ENCODE measurements around the gene SELP. TPM values are rescaled to one million over a fixed set of nuclear protein-coding genes. Genes with fewer than 3 reads are reported as not detected.

SELP gene
- total RNA-seq, 1 experiment from 2014 or later = not detected

DNA sequence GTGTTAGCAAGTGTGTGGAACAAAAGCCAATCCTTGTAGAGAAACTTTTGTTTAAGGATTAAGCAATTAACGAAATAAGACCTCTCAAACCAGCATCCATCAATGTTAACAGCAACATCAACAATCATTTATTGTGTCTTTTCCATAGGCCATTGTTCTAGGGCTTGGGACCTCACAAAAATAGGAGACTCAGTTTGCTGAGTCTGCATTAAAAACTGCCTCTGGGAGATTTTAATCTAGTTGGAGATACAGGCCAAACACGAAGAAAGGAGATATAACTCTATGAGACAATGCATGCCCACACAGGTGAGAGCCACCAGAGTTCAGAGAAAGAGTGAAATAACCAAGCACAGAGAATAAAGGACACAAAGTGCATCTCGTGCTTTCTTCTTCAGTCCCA, 14.4 kb upstream of the SELP start:
- H3K4me1 ChIP-seq = no peaks in the 10 kb centered on the region
- H3K27me3 Mint-ChIP-seq (ENCODE audit: insufficient read depth, unreplicated experiment) = peaks cover 9% of the 10 kb centered on the region
- no peaks in the 10 kb centered on the region for H3K27me3 ChIP-seq (replicated peaks; ENCODE audit: control insufficient read depth, insufficient read depth, low read length)
- no peaks in the 10 kb centered on the region for H3K9me3 ChIP-seq
- no peak for DNase-seq
- ChIA-PET CTCF (no interaction called here), POLR2A (no interaction called here)
- no peaks in the 10 kb centered on the region for H3K4me1 Mint-ChIP-seq (ENCODE audit: low read depth, unreplicated experiment)
- TF ChIP-seq, protein P1, sequence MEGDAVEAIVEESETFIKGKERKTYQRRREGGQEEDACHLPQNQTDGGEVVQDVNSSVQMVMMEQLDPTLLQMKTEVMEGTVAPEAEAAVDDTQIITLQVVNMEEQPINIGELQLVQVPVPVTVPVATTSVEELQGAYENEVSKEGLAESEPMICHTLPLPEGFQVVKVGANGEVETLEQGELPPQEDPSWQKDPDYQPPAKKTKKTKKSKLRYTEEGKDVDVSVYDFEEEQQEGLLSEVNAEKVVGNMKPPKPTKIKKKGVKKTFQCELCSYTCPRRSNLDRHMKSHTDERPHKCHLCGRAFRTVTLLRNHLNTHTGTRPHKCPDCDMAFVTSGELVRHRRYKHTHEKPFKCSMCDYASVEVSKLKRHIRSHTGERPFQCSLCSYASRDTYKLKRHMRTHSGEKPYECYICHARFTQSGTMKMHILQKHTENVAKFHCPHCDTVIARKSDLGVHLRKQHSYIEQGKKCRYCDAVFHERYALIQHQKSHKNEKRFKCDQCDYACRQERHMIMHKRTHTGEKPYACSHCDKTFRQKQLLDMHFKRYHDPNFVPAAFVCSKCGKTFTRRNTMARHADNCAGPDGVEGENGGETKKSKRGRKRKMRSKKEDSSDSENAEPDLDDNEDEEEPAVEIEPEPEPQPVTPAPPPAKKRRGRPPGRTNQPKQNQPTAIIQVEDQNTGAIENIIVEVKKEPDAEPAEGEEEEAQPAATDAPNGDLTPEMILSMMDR (IDR thresholded peaks at IDR 0.05; ENCODE audit: insufficient read depth in 1 of 2, low read depth in 1 of 2, low read length in 1 of 2, severe bottlenecking in 1 of 2, unreplicated experiment in 1 of 2) = no peak
- BruUV-seq (replicated peaks) = no TSS peak
- intact Hi-C loops (cut with micrococcal nuclease; ENCODE audit: unreplicated experiment) = no loop called here
- no peak overlapping the region for H3K27ac Mint-ChIP-seq (ENCODE audit: unreplicated experiment)
- no peak overlapping the region for H3K4me3 Mint-ChIP-seq (ENCODE audit: unreplicated experiment)
- H3K9me3 Mint-ChIP-seq (ENCODE audit: unreplicated experiment) = no peaks in the 10 kb centered on the region
- H3K36me3 Mint-ChIP-seq (ENCODE audit: insufficient read depth, unreplicated experiment) = no peaks in the 10 kb centered on the region
- no peak overlapping the region for H3K4me3 ChIP-seq (ENCODE audit: low read depth, low read length)
- no peaks in the 10 kb centered on the region for H3K36me3 ChIP-seq (ENCODE audit: control insufficient read depth, insufficient read depth, low read length)

DNA sequence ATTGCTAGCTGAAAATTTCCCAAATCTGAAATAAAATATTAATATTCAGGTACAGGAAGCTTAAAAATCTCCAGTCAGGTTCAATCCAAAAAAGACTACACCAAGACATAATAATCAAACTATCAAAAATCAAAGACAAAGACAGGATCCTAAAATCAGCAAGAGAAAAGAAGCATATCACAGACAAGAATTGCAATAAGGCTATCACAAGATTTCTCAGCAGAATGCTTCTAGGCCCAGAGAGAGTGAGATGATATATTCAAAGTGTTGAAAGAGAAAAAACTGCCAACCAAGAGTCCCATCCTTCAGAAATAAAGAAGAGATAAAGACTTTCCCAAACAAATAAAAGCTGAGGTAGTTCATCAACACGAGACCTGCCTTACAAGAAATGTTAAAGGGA, 5.0 kb upstream of the SELP start:
- Histone ChIP-seq H3K27me3 (replicated peaks; ENCODE audit: control insufficient read depth, insufficient read depth, low read length) (no peaks in the 10 kb centered on the region), H3K4me3 (ENCODE audit: low read depth, low read length) (no peak overlapping the region), H3K9me3 (peaks cover 27% of the 10 kb centered on the region), H3K4me1 (no peaks in the 10 kb centered on the region), H3K36me3 (ENCODE audit: control insufficient read depth, insufficient read depth, low read length) (no peaks in the 10 kb centered on the region)
- DNase-seq = no peak
- Mint-ChIP-seq H3K36me3 (ENCODE audit: insufficient read depth, unreplicated experiment) (no peaks in the 10 kb centered on the region), H3K27me3 (ENCODE audit: insufficient read depth, unreplicated experiment) (peaks cover 6% of the 10 kb centered on the region), H3K27ac (ENCODE audit: unreplicated experiment) (no peak overlapping the region), H3K4me3 (ENCODE audit: unreplicated experiment) (no peak overlapping the region), H3K9me3 (ENCODE audit: unreplicated experiment) (peaks cover 35% of the 10 kb centered on the region), H3K4me1 (ENCODE audit: low read depth, unreplicated experiment) (no peaks in the 10 kb centered on the region)
- CTCF ChIA-PET = no interaction called here
- POLR2A ChIA-PET = no interaction called here
- intact Hi-C loops (cut with micrococcal nuclease; ENCODE audit: unreplicated experiment) = no loop called here
- TF ChIP-seq, protein P1 (IDR thresholded peaks at IDR 0.05; ENCODE audit: insufficient read depth in 1 of 2, low read depth in 1 of 2, low read length in 1 of 2, severe bottlenecking in 1 of 2, unreplicated experiment in 1 of 2) = no peak
- BruUV-seq (replicated peaks) = no TSS peak

DNA sequence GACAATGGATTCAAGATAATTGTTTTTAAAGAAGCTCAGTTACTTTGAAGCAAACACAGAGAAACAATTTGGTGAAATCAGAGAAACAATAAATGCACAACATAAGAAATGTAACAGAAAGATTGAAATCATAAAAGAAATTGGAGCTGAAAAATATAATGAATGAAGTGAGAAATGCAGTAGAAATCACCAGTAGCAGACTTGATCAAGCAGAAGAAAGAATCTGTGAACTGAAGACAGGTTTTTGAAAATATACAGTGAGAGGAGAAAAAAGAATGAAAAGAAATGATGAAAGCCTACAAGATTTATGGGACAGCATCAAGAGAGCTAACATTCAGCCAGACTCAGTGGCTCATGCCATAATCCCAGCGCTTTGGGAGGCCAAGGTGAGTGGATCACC, 4.2 kb upstream of the SELP start:
- DNase-seq = no peak
- BruUV-seq (replicated peaks) = no TSS peak
- H3K4me3 Mint-ChIP-seq (ENCODE audit: unreplicated experiment) = no peak overlapping the region
- TF ChIP-seq, protein P1 (IDR thresholded peaks at IDR 0.05; ENCODE audit: insufficient read depth in 1 of 2, low read depth in 1 of 2, low read length in 1 of 2, severe bottlenecking in 1 of 2, unreplicated experiment in 1 of 2) = no peak
- intact Hi-C loops (cut with micrococcal nuclease; ENCODE audit: unreplicated experiment) = no loop called here
- H3K9me3 Mint-ChIP-seq (ENCODE audit: unreplicated experiment) = peaks cover 35% of the 10 kb centered on the region
- Histone ChIP-seq H3K27me3 (replicated peaks; ENCODE audit: control insufficient read depth, insufficient read depth, low read length) (no peaks in the 10 kb centered on the region), H3K4me3 (ENCODE audit: low read depth, low read length) (no peak overlapping the region), H3K4me1 (no peaks in the 10 kb centered on the region), H3K36me3 (ENCODE audit: control insufficient read depth, insufficient read depth, low read length) (no peaks in the 10 kb centered on the region), H3K9me3 (peaks cover 27% of the 10 kb centered on the region)
- POLR2A ChIA-PET = no interaction called here
- peaks cover 6% of the 10 kb centered on the region for H3K27me3 Mint-ChIP-seq (ENCODE audit: insufficient read depth, unreplicated experiment)
- H3K4me1 Mint-ChIP-seq (ENCODE audit: low read depth, unreplicated experiment) = no peaks in the 10 kb centered on the region
- H3K36me3 Mint-ChIP-seq (ENCODE audit: insufficient read depth, unreplicated experiment) = no peaks in the 10 kb centered on the region
- CTCF ChIA-PET = no interaction called here
- H3K27ac Mint-ChIP-seq (ENCODE audit: unreplicated experiment) = no peak overlapping the region

Data from Caco-2 (cell line).